Left renal pelvis (tissue), 4 donors: ENCODE data around the gene CASP4. TPM values are rescaled to one million over a fixed set of nuclear protein-coding genes. Genes with fewer than 3 reads are reported as not detected.
"Not testable (repeated sequence)": the region's sequence is repeated elsewhere in the genome, so short reads cannot be mapped to it uniquely, and the experiment has no call there.

ENCODE experiments used
- DNase-seq, 4 donors: peaks; one replicate each; pipeline ENCODE4 v3.0.0-alpha.2; 2013; ENCODE audit warnings: low read depth in 4 of 4, low spot score in 3 of 4
- polyA plus RNA-seq, 4 donors: library from polyadenylated mRNA; unstranded; fragments of 120-200 nt; gene quantifications; one replicate each; pipeline ENCODE4 v1.2.1, GENCODE V29; 2013; ENCODE audit not compliant: insufficient read length in 4 of 4

CASP4 gene
- polyA plus RNA-seq: 10 to 100 TPM; 20.6 to 33.2 (median 21.6) TPM

DNA sequence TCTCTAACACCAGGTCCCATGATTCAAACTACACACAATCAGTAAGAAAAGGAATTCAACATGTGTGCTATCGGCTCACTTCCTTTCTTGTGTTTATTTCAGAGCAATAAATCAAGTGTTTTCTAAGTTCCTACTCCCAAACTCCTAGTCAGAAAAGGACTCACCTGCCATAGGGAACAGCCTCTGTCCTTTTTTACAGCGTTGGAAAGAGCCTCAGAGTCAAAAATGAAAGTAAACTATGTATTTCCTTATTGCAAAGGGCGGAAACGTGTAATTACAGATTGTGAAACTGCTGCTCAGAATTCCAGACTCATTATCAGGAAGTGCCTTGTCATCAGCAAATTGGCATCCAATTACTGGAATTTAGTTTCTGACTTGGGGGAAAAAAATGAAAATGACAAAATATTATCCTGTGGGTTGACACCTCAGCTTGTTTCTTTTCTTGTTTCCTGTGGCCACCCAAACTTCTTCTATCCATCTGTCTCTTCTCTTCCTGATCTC is at the start of gene CASP4:
TSS of gene CASP4 (minus strand) at position 220 of the 501 bp plus-strand sequence. CDS start at position 171, 49 bp downstream.
- peak in 3 of 4 donors; percentile 22 to 33 (median 31) for DNase-seq

DNA sequence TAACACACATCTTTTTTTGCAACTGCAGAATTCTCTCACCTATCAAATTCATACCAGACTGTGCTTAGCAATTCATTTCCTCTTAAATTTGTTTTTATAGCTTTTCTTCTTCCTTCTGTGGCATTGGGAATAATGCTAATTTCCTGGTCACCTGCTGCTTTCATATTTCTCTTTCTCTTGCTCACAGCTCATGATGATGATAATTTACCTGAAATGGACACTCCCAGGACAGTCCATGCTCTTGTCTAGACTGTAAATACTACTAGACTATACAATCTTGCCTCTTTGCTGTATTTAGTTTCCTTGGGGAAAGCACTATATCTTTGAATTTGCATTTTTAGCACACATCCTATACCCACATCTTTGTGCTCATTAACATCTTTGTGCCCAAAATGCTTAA is 39.1 kb upstream of the CASP4 start:
- DNase-seq: no peak

DNA sequence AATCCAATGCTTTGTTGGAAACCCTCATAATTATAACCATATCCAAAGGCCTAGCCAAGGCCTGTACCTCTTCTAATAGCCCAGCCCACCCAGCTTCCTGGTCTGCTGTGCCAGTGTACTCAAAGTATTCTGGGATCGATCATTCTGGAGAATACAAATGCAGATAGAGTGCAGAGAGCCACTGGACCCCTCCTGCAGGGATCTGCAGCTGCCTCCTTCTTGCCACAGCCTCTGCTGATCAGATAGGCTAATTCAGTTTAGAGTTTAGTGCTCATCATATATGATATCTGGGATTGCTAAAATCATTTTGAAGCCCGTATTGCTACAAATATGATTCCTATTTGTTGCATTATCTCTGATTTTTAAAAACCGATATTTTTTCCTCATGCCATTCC is 37.1 kb upstream of the CASP4 start:
- no peak for DNase-seq

GRCh38 chr11:105004021-105004420 is 35.6 kb upstream of the CASP4 start:
- no peak for DNase-seq

DNA sequence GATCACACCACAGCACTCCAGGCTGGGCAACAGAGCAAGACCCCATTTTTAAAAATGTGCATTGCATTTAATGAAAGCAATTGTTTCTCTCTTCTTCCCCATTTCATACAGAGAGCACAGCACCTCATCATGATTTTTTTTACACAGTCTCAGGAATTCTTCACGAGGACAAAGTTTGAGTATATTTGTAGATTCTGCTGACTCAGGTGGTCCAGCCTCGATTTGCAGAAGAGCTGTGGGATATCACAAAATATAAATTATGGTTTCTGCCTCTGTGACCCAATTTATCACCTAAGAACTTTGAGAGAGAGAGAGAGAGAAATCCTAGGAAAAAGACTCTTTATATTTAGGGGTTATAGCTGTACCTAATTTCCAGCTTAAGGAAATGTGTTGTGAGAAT is 34.8 kb upstream of the CASP4 start:
- DNase-seq: no peak

DNA sequence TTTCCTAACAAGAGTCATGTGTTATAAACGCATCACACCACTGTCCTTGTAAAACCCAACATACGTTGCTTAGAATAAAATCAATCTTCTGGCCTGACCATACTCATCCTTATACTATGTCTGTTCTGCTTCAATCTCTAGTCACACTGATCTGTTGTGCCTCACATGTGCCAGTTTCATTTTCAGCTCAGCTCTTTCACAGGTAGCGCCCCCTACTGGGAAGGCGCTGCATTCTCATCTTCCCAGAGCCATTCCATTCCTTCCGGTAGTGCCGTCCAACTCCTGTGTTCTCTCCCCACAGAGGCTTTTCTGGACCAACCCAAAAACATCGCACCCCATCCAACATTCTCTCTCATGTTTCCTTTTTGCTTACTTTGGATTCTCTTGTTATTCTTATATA is 32.4 kb upstream of the CASP4 start:
- DNase-seq: no peak

GRCh38 chr11:105000167-105000566 is 31.8 kb upstream of the CASP4 start:
- no peak for DNase-seq

DNA sequence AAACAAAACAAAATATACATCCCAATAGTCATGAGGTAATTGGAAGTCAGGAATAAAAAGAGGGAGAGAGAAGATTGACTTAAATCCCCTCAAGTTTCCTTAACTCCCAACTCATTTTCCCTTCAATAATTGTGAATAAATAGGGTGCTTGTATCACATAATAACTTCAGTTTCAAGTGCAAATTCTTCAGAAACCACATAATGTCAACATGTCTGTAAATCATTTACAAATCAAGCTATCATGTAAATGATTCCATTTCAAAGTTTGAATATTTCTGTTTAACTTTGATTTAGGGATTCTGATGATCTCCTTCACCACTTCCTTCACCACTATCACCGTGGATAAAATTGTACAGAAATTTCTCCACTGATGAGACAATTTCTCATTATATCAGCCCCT is 31.3 kb upstream of the CASP4 start:
- no peak for DNase-seq

DNA sequence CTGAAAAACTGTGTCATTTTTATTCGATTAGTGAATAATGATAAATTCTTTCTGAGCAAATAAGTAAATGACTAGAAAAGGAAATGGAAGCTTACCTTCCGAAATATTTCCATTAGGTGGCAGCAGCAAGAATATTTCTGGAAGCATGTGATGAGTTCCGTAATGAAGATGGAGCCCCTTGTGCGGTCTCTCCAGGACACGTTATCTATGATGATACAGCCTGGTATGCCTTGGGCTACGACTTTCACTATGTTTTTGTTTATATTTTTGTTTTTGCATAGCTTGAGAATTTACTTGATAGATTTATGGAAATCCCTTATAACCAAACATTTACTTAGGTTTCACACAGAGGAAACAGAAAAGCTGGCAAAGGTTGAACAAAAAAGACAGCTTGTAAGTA is 28.9 kb upstream of the CASP4 start:
- no peak for DNase-seq

DNA sequence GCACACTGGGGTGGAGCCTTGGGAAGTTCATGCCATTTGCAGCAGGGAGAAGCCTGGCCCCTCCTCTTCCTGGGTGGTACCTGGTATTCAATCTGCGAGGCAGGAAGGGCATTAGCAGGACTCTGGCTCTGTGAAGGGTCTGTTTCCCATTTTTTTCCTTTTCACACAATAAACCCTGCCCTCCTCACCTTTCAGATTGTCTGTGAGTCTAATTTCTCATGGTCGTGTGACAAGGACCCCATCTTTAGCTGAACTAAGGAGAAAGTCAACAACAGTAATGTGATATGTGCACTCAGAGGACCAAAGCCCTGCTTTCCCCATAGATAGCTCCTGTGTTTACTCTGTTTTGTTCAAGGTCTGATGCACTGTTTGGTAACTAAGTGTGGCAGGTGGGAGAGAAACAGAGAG is 26.6 kb upstream of the CASP4 start:
- no peak for DNase-seq

GRCh38 chr11:104992781-104993180 is 24.4 kb upstream of the CASP4 start:
- no peak for DNase-seq

GRCh38 chr11:104991994-104992393 is 23.6 kb upstream of the CASP4 start:
- no peak for DNase-seq

DNA sequence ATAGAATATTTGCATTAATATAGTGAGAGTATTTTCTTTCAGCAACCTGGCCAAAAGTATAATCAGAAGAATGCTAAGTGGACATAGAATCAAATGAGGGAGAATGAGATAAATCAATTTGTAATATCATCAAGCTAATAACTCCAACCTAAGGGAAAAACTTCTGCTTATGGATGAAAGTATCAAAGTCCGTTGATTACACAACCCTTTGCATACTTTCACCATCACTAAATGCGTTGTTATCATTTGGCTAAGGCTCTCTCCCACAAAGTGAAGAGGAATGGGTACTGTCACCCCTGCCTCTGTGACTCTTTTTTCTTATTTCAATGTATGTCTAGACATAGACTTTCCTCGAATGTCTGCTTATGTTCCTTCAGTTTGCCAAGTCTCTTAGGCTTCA is 16.4 kb upstream of the CASP4 start:
- DNase-seq: no peak

- DNase-seq: no peak
These were observed 11.5 kb upstream of the CASP4 start for GRCh38 chr11:104979839-104980238.

DNA sequence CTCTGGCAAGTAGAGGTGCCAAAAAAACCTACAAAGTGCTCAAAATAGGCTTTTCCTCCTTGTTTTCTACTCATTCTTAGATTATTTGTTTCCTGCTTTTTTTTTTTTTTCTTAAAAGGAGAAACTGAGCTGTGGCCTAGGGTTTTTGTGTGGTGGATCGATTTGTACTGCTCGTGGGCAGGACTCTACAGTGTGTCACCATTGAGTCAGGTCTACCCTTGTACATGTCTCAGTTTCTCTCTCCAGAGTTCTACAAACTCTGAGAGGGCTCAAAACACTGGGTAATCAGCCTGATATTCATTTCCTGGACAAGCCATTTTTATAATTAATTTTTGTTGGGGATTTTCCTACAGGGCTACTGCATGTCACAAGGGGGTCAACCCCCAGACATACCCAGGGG is 5.2 kb upstream of the CASP4 start:
- no peak for DNase-seq

DNA sequence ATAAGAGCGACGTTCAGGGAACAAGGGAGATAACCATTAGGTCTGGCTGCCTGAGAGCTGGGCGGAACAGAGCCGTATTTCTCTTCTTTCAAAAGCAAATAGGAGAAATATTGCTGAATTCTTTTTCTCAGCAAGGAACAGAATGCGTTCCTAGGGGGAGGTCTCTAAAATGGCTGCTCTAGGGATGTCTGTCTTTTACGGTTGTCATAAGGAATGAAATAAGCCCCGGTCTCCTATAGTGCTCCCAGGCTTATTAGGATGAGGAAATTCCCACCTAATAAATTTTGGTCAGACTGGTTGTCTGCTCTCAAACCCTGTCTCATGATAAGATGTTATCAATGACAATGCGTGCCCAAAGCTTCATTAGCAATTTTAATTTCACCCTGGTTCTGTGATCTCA is 4.5 kb upstream of the CASP4 start:
- DNase-seq: not testable (repeated sequence)

- DNase-seq: no peak
These were observed 2.4 kb upstream of the CASP4 start for GRCh38 chr11:104970756-104971155.

DNA sequence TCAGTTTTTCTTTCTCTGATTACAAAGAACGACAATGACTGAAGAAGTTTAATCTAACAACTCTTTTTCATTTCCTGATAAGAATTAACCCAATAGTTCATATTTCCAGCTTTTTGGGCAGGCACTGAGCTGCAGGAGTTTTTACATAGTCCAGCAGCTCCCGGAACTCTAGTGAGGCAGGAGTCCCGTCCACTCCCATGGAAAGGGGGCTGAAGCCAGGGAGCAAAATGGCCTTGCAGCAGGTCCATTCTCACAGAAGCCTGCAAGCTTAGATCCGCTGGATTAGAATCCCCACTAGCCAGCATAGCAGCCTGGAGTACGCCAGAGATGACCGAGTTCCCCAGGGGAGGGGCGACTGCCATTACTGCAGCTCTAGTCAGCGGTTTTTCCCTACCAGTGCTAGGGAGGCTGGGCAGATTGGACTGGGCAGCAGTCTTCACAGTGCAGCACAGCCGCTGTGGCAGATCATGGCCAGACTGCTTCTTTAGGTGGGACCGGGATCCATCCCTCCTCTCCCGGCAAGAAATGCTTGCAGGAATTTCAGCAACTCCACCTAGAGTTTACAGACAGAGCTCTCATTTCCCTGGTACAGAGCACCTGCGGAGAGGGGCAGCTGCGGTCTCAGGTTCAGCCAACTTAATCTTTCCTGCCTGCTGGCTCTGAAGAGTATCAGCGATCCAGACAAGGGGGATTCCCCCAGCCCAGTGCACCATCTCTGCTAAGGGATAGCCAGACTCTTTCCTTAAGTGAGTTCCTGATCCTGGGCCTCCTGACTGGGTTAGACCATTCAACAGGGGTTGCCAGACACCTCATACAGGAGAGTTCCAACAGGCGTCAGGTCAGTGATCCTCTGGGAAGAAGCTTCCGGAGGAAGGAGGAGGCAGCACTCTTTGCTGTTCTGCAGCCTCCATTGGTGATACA is 742 bp upstream of the CASP4 start:
- no peak for DNase-seq

DNA sequence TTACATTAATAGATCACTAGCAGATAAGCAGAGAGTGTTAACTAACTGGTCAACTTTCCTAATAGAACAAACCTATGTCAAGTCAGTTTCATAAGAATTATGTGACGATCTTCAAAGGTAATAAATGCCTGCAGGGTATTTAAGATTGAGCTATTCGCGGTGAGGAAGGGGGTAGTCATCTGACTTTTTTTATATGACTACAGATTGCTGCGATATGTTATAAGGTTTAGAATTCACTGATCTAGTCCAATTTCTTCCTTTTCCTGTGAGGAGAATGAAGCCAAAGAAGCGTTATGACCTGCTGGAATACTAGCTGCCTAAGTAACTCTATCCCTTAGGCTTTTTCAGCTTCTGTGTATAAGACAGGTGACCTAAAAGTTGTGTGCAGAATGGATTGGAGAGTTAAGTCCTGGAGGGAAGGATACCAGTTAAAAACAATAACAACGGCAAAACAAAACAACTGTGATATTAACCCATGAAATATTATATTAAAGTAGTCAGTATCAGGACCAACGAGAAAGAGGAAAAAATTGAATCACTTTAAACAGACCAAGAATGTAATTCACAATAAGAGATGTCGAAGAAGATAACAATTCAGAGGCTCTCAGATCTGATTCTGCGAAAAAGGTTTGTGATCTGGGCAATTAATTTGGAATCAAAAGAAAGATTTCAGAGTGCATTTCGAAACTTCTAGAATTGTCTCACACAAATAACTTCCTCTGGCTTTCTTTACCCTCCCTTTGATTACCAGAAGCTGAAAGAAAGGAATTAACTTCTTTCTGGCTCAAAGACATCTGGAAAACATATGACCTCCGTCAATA is 630 bp downstream of the CASP4 start:
- no peak for DNase-seq

DNA sequence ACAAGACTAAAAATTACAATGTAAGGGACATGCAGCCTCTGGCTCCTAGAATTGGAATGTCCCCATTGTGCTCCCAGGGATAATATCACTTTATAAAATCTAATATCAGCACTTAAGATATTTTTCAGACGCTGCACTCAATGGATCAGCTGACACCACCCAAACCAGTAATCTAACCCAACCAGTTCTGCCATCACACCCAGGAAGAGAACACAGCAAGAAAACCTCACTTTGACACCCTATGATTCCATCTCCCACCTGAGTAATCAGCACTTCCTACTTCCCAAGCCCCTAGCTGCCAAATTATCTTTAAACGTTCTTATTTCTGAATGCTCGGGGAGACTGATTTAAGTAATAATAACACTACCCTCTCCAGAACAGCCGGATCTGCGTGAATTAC is 2.6 kb downstream of the CASP4 start:
- no peak for DNase-seq

GRCh38 chr11:104964247-104964646 is 4.1 kb downstream of the CASP4 start:
- DNase-seq: no peak
